CD4-positive, alpha-beta T cell treated with Interleukin-4 for 1 hour (primary cell): ENCODE measurements around the gene WDR89.
"Not testable (repeated sequence)": the region's sequence is repeated elsewhere in the genome, so short reads cannot be mapped to it uniquely, and the experiment has no call there.

ENCODE experiments used
- DNase-seq, 2 donors: peaks; one replicate each; pipeline ENCODE4 v3.0.0-alpha.2; 2020 to 2022

WDR89 gene

DNA sequence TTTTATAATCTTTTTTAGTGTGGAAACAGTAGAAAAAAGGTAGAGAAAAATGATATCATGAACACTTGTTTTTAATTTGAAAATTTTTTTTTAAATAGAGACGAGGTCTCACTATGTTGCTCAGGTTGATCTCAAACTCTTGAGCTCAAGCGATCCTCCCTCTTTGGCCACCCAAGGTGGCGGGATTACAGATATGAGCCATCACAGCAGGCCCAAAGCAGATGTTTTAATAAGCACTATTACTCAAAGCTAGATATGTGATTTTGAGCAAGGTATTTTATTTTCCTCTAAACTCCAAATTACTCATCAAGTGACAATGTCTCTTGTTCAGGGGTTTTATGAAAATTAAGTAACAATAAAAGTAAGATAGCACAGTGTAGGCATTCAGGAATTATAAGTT is 10.7 kb upstream of the WDR89 start:
- DNase-seq, result no peak

GRCh38 chr14:63650256-63650952 is 8.7 kb upstream of the WDR89 start:
- peak; percentile 64 to 75 for DNase-seq

- no peak for DNase-seq
These were observed 6.2 kb upstream of the WDR89 start for GRCh38 chr14:63647696-63648410.

GRCh38 chr14:63644741-63645140 is 3.1 kb upstream of the WDR89 start:
- no peak for DNase-seq

DNA sequence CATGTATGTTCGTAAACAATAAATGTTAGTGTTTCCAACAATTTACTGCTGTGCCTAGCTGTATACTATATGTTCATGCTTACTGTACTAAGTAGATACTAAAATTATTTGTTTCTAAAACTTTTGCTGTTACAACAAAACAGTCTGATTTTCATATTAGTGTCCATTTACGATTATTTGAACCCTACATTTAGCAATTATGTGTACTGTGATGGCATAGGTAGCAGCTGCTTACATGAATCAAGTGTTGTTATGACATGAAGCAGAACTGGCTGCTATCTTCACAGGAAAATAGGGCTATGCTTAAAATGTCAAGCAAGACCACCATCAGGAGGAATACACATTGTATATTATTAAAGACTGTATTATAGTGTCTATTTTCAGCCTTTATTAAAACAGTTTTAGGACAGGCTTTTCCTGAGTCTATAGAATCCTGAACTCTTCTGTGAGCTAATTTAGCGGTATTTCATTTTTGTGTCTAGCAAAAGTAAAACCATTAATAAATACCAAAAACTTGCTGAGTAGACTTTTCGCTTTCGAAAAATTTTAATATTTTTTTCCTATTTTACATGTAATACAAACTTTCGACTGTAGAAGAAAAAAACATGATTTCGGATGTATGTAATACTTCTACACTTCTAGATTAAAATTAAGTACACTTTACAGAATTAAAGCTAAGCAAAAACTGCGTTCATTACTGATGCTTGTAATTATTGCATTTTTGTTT is 1.1 kb upstream of the WDR89 start:
- no peak for DNase-seq

DNA sequence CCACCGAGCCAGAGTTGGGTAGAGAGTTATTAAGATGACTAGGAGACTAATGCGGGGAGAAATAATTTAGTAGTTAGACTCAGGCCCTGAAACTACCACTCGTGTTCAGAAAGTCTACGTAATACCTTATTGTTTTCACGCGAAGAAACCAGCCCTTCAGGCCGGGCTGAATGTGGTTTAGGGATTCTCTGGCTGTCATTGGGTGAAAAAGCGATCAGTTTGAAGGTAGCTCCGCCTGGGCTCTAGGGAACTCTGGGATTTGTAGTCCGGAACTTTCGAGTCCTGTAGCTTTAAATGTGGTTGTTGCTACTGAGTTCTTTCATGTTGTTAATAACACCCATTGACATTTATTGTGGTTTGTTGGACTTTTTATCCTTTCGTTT is 549 bp upstream of the WDR89 start:
- DNase-seq, result peak; percentile 92 to 96

DNA sequence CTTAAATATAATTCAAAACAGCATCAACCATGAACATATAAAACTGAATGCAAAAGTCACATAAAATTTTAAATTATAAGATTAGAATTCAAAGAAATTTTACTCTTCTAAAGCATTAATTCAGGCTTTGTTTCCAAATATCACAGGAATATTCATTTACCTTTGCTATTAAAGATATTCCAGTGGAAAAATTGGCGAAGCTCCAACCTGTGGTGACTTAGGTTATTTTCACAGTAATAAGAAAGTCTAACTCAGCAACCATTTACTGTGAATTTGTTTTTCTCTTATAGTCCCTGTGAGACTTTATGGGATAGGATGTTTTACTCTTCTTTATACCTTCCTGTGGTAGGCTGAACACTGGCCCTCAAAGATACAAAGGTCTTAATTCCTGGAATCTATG is 3.2 kb downstream of the WDR89 start:
- DNase-seq, result no peak

DNA sequence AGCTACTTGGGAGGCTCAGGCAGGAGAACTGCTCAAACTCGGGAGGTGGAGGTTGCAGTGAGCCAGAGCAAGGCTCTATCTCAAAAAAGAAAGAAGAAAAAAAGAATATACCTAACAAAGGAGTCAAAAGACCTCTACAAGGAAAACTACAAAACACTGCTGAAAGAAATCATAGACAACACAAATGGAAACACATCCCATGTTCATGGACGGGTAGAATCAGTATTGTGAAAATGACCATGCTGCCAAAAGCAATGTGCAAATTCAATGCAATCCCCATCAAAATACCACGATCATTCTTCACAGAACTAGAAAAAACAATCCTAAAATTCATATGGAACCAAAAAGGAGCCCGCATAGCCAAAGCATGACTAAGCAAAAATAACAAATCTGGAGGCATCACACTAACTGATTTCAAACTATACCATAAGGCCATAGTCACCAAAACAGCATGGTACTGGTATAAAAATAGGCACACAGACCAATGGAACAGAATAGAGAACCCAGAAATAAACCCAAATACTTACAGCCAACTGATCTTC is 5.5 kb downstream of the WDR89 start:
- not testable (repeated sequence) for DNase-seq

GRCh38 chr14:63633801-63634200 is 7.9 kb downstream of the WDR89 start:
- no peak for DNase-seq

DNA sequence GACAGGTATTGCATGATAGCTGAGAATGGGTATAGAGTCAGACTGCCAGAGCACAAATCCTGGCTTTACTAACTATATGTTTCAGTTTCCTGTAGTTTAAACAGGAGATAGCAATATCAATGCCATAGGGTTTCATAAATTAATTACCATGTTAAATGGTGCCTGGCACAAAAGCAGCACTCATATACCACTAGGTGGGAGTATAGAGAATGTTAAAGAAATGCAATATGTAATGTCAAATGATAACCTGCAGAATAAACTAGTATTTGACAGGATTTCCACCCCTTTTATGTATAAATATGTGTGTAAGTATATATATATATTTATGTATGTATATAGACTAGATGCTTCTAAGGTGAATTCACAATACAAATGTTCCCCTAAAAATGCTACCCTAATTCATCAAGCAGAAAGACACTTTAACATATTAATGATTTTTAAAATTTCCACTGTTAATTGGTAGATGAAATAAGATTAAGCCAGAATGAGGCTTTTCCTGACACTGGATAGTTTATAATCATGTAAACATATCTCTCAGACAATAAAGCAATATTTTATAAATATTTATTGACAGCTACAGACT is 8.6 kb downstream of the WDR89 start:
- DNase-seq, result peak in 1 of 2 donors; percentile 75

GRCh38 chr14:63624701-63625100 is 17.0 kb downstream of the WDR89 start:
- DNase-seq, result no peak

DNA sequence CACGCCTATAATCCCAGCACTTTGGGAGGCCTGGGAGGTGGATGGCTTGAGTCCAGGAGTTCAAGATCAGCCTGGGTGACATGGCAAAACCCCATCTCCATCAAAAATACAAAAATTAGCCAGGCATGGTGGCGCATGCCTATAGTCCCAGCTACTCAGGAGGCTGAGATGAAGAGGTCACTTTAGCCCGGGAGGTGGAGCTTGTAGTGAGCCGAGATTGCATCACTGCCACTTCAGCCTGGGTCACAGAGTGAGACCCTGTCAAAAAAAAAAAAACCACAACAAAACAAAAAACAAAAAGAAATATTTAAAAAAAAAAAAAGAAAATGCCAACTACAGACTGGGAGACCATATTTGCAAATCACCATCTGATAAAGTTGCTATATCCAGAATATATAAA is 17.5 kb downstream of the WDR89 start:
- DNase-seq, result no peak

DNA sequence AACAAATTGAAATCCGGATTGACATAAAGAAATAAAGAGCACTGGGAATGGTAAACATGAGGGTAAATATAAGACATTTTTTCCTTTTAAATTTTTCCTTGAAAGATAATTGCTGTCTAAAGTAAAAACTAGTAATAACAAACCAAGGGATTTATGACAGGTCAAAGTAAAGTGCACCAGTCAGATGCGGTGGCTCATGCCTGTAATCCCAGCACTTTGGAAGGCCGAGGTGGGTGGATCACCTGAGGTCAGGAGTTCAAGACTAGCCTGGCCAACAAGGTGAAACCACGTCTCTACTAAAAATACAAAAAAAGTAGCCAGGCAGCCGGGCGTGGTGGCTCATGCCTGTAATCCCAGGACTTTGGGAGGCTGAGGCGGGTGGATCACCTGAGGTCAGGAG is 19.7 kb downstream of the WDR89 start:
- DNase-seq, result not testable (repeated sequence)

DNA sequence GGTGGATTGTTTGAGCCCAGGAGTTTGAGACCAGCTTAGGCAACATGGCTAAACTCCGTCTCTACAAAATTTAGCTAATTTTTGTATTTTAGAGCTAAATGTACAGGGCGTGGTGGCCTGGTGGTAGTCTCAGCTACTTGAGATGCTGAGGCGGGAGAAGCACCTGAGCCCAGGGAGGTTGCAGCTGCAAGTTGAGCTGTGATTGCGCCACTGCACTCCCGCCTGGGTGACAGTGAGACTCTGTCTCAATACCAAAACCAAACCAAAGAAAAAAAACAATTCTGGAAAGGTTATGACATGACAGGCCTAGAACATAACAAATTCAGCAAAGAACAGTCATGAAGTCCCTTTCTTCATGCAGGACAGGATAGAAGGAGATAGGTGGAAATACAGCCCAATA is 25.7 kb downstream of the WDR89 start:
- no peak for DNase-seq

DNA sequence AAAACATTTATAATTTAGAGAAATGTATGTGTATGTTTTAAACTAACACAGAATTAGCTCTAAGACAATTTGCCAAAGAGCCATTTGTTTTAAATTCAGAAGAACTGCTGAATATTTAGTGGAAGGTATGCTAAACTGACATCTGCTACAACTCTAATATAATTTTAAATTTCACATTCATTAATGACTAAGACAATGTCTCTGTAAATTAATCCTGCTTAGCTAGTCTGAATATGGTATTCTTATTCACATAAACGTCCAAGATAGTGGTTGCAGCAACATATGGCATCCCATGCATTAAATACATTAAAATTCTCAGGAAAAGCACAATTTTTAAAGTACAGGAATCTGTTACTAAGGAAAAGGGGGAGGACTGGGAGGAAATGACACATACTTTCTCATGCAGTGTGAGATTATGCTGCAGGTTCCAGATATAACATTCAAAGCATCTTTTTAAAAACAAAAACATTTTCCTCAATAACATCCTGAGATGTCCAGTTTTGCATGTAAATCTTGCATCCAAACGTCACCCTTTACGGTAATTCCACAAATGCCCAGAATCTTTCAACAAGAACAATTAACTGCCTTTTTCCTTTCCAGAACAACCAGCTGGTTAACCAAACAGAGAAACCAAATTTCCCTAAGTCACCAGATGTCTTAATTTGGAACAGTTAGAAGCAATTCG is 26.9 kb downstream of the WDR89 start:
- DNase-seq, result no peak

DNA sequence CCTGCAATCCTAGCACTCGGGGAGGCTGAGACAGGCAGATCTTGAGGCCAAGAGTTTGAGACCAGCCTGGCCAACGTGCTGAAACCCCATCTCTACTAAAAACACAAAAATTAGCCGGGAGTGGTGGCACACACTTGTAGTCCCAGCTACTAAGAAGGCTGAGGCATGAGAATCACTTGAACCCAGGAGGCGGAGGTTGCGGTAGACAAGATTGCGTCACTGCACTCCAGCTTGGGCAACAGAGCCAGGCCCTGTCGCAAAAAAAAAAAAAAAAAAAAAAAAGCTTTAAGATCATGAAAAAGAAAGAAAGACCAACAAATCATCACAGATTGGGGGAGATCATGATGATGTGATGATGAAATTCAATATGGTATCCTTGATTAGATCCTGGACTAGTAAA is 30.6 kb downstream of the WDR89 start:
- no peak for DNase-seq

DNA sequence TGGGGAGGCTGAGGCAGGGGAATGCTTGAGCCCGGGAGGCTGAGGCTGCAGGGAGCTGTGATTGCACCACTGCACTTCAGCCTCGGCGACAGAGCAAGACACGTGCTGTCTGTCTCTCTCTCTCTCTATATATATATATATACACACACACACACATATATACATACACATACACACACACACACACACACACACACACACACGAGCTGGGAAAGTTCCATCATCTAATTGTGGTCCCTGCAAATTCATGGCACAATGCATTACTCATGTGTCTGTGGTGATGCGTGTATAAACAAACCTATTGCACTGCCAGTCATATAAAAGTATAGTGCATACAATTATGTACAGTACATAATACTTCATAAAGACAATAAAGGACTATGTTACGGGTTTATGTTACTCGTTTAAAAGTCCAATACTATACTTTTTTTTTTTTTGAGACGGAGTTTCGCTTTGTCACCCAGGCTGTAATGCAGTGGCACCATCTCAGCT is 36.6 kb downstream of the WDR89 start:
- no peak for DNase-seq

- no peak for DNase-seq
These were observed 37.0 kb downstream of the WDR89 start for GRCh38 chr14:63604626-63605025.

DNA sequence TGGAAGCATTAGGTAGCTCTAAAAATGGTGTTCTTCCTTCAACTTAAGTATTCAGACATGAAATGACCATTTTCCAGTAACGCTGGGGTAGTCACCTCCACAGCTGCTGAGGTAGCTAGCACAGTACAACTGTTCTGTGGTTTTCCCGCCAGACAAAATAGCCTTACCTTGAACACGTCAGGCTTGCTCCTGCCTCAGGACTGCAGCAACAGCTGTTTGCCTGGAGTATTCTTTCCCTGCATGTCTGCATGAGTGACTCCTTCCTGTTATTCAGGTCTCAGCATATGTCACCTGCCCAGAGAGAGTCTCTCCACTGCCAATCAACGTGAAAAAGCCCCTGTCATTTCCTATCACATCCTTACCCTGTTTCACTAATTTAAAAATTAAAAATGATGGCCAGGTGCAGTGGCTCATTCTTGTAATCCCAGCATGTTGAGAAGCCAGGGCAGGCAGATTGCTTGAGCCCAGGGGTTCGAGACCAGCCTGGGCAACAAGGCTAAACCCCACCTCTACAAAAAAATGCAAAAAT is 37.9 kb downstream of the WDR89 start:
- no peak for DNase-seq

- no peak for DNase-seq
These were observed 42.9 kb downstream of the WDR89 start for GRCh38 chr14:63598807-63599206.

DNA sequence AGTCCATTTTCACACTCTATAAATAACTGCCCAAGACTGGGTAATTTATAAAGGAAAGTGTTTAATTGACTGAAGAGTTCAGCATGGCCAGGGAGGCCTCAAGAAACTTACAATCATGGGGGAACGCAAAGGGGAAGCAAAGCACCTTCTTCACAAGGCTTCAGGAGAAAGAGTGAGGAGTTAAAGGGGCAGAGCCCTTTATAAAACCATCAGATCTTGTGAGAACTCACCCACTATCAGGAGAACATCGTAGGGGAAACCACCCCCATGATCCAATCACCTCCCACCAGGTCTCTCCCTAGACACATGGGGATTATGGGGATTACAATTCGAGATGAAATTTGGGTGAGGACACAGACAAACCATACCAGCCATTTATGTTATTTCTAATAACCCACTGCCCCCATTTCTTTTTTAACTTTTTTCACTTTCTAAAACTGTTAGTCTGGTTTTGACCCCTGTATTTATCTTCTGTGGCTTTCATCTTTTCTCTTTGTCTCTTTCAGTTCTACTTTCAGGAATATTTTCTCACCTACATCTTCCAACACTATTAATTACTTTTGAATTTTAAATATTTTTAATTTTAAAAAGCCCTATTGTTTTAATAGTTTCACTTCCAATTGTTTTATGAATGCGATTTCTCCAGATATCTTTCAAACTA is 44.5 kb downstream of the WDR89 start:
- no peak for DNase-seq
